Measurements from ENCODE around the gene EPAS1.

The EPAS1 gene

DNA sequence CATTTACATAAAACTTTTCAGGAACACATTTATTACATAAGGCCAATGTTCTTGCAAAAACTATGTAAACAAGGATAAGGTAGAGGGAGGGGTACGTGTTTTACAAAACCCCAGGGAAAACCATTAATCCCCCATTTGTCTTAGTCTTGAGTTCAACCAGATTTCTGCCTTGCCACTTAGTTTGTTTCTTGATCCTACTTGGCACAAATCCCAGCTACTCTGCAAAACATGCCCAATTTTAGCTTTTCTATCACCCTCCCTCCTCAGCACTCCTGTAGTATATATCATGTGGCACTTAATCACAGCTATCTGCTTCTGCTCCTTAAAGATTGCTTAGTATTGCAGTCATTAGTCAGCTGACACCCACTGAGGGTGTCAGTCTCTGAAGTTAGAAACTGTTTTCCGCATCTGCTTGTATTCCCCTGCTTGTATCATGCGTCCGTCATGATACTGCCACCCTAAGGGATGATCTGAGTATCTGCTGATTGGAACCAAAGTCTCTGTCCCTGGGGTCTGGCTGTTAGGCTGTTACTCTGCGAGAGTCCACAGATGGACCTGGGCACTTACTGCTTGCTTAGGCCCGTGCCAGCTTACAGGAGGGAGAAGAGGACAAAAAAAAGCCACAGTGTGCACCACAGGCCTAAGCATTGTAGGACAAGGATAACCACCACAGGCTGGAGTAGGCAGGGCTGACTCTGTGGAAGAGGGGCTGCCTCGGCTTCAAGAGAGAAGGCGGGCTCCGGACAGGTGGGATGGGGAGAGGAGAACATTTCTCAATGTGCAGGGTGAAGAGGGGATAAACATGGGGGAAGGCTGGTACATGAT lies 82.2 kb downstream of the EPAS1 start:
- FAIRE-seq (no peak), DNase-seq (ENCODE audit: insufficient read length, low spot score) (no peak)
- TF ChIP-seq, protein P1, sequence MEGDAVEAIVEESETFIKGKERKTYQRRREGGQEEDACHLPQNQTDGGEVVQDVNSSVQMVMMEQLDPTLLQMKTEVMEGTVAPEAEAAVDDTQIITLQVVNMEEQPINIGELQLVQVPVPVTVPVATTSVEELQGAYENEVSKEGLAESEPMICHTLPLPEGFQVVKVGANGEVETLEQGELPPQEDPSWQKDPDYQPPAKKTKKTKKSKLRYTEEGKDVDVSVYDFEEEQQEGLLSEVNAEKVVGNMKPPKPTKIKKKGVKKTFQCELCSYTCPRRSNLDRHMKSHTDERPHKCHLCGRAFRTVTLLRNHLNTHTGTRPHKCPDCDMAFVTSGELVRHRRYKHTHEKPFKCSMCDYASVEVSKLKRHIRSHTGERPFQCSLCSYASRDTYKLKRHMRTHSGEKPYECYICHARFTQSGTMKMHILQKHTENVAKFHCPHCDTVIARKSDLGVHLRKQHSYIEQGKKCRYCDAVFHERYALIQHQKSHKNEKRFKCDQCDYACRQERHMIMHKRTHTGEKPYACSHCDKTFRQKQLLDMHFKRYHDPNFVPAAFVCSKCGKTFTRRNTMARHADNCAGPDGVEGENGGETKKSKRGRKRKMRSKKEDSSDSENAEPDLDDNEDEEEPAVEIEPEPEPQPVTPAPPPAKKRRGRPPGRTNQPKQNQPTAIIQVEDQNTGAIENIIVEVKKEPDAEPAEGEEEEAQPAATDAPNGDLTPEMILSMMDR (IDR thresholded peaks at IDR 0.05; ENCODE audit: insufficient read depth, missing control alignments) = no peak

DNA sequence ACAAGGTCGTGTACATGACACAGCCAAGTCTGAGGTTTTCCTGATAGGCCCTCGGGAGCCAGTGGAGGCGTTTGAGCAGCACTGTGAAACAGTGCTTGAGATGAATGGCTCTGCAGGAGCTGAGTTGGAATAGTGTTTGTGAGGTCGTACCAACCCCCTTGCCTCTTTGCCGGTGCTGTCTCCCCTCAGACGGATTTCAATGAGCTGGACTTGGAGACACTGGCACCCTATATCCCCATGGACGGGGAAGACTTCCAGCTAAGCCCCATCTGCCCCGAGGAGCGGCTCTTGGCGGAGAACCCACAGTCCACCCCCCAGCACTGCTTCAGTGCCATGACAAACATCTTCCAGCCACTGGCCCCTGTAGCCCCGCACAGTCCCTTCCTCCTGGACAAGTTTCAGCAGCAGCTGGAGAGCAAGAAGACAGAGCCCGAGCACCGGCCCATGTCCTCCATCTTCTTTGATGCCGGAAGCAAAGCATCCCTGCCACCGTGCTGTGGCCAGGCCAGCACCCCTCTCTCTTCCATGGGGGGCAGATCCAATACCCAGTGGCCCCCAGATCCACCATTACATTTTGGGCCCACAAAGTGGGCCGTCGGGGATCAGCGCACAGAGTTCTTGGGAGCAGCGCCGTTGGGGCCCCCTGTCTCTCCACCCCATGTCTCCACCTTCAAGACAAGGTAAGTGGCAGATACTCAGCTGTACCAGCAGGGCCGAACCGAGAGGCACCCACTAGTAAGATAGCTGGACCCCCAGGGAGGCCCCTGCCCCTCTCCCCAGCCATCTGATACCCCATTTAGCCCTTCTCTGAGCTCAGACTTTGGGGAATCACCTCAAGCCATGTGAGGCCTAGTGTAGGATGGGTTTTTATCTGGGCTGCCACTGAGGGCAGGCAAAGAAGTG lies 83.1 kb downstream of the EPAS1 start:
- no peak for DNase-seq (ENCODE audit: insufficient read length, low spot score)
- no peak for FAIRE-seq

DNA sequence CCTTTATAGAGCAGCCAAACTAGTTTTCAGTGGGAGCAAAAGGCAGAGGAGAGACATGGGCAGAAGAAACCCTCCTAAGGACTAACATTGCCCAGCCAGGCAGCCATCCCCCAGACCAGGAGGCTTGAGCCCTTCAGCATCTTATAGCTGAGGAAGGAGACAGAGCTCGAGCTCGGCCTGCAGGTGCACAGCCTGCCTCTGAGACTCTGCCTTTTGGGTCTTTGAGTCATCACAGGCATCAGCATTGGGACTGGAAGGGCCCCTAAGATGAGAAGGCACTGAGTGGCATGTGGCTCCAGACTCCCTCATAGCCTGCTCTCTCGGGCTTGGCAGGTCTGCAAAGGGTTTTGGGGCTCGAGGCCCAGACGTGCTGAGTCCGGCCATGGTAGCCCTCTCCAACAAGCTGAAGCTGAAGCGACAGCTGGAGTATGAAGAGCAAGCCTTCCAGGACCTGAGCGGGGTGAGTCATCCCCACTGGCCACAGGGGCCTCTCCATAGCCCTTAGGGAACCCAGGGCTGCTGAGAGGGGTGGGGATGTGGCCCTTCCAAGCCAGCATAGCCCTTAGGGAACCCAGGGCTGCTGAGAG lies 84.1 kb downstream of the EPAS1 start:
- TF ChIP-seq, protein P1 (IDR thresholded peaks at IDR 0.05; ENCODE audit: insufficient read depth, missing control alignments) = no peak
- DNase-seq (ENCODE audit: insufficient read length, low spot score) (no peak), FAIRE-seq (no peak)

More for the DNA sequence above, 83.1 kb downstream of the EPAS1 start:
- TF ChIP-seq, protein P1 (IDR thresholded peaks at IDR 0.05; ENCODE audit: insufficient read depth, missing control alignments) = no peak

DNA sequence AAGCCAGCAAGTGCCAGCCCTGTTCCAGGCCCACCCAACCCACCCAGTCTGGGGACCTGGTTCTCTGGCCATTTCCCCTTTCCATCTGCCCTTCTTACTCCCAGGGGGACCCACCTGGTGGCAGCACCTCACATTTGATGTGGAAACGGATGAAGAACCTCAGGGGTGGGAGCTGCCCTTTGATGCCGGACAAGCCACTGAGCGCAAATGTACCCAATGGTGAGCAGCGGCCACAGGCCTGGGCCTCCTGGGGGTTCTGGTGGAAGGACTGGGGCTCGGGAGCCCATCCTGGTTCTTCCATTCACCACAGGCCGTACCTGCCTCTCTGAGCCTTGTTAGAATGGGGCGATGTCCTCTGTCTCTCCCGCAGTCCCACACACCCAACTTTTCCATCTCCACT lies 84.7 kb downstream of the EPAS1 start:
- TF ChIP-seq, protein P1 (IDR thresholded peaks at IDR 0.05; ENCODE audit: insufficient read depth, missing control alignments) = no peak
- DNase-seq (ENCODE audit: insufficient read length, low spot score) (no peak), FAIRE-seq (no peak)

DNA sequence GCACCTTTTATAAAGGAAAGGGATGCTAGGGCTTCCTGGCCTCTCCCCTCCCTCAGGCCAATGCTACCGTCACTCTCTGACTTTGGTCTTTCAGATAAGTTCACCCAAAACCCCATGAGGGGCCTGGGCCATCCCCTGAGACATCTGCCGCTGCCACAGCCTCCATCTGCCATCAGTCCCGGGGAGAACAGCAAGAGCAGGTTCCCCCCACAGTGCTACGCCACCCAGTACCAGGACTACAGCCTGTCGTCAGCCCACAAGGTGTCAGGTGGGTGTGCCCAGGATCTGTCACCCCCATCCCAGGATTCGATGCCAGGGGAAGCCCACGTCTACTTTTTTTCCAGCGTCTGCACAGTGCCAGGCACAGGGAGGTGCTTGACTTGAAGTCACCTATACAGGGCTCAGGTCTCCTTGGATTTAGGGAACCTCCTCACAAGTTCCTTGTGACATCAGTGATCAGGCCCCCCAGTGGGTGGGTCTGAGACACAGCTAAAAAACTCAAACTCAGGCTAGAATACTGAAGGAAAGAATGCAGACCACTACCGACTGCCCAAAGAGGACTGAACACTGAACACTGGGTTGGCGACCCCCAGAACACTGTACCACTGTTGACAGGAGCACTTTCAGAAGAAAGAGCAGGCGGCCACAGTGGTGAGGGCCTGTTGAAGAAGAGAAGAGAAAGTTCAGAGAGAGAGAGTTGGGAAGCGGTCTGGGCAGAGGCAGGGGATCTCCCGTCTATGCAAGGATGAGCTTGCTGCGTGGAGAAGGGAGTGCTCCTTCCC lies 85.3 kb downstream of the EPAS1 start:
- TF ChIP-seq, protein P1 (IDR thresholded peaks at IDR 0.05; ENCODE audit: insufficient read depth, missing control alignments) = no peak
- no peak for DNase-seq (ENCODE audit: insufficient read length, low spot score)
- FAIRE-seq = no peak

DNA sequence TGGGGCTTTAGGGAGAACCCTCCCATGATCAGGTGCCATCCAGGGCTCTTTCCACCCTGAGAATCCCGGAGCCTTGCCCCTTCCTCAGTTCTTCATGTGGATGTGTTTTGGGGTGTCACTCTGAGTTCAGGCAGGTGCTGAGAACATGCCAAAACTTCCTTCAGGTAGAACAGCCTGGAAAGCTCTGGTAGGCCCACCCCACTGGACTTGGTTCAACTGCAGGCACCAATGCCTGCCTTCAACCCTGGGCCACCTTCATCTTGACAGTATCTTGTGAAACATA lies 85.8 kb downstream of the EPAS1 start:
- TF ChIP-seq, protein P1 (IDR thresholded peaks at IDR 0.05; ENCODE audit: insufficient read depth, missing control alignments) = no peak
- no peak for DNase-seq (ENCODE audit: insufficient read length, low spot score)
- no peak for FAIRE-seq

Data from D721Med (cell line).